Stimulated activated CD8-positive, alpha-beta memory T cell treated with anti-CD3 and anti-CD28 coated beads, Interleukin-12 subunit alpha, Interleukin-12 subunit beta, amount 100 ng/mL, for 1 hour (primary cell): ENCODE measurements around the gene NFILZ.
"Not testable (repeated sequence)": the region's sequence is repeated elsewhere in the genome, so short reads cannot be mapped to it uniquely, and the experiment has no call there.

Source experiments
- DNase-seq: peaks from one replicate; pipeline ENCODE4 v3.0.0-alpha.2; 2020; ENCODE audit warnings: low read depth

The NFILZ gene

GRCh38 chr19:8611391-8611876 lies 19.0 kb upstream of the NFILZ start:
- no peak for DNase-seq

- DNase-seq = no peak
Observed at GRCh38 chr19:8611877-8612806, 18.3 kb upstream of the NFILZ start.

- no peak for DNase-seq
Observed at GRCh38 chr19:8612807-8613171, 17.6 kb upstream of the NFILZ start.

GRCh38 chr19:8614455-8614854 lies 16.0 kb upstream of the NFILZ start:
- DNase-seq = no peak

GRCh38 chr19:8615024-8615423 lies 15.4 kb upstream of the NFILZ start:
- DNase-seq = no peak

GRCh38 chr19:8615813-8616596 lies 14.4 kb upstream of the NFILZ start:
- peak; percentile 28 for DNase-seq

GRCh38 chr19:8616861-8617260 lies 13.6 kb upstream of the NFILZ start:
- no peak for DNase-seq

GRCh38 chr19:8617325-8617724 lies 13.1 kb upstream of the NFILZ start:
- DNase-seq = not testable (repeated sequence)

GRCh38 chr19:8617984-8618383 lies 12.4 kb upstream of the NFILZ start:
- no peak for DNase-seq

GRCh38 chr19:8618751-8619150 lies 11.7 kb upstream of the NFILZ start:
- no peak for DNase-seq

- not testable (repeated sequence) for DNase-seq
Observed at GRCh38 chr19:8622886-8623285, 7.5 kb upstream of the NFILZ start.

- no peak for DNase-seq
Observed at GRCh38 chr19:8626842-8627241, 3.6 kb upstream of the NFILZ start.

GRCh38 chr19:8629184-8629583 lies 1.2 kb upstream of the NFILZ start:
- no peak for DNase-seq

GRCh38 chr19:8630796-8631424 lies 477 bp downstream of the NFILZ start:
- no peak for DNase-seq

- DNase-seq = no peak
Observed at GRCh38 chr19:8631425-8631819, 989 bp downstream of the NFILZ start.

- no peak for DNase-seq
Observed at GRCh38 chr19:8635422-8635821, 5.0 kb downstream of the NFILZ start.

GRCh38 chr19:8637070-8637469 lies 6.6 kb downstream of the NFILZ start:
- not testable (repeated sequence) for DNase-seq

- DNase-seq = no peak
Observed at GRCh38 chr19:8638078-8638619, 7.7 kb downstream of the NFILZ start.

GRCh38 chr19:8639821-8640401 lies 9.5 kb downstream of the NFILZ start:
- no peak for DNase-seq

GRCh38 chr19:8640402-8641004 lies 10.1 kb downstream of the NFILZ start:
- no peak for DNase-seq

GRCh38 chr19:8641221-8641907 lies 10.9 kb downstream of the NFILZ start:
- no peak for DNase-seq
